ENCODE results near the gene SPECC1. TPM values are rescaled to one million over a fixed set of nuclear protein-coding genes. Genes with fewer than 3 reads are reported as not detected.
A peak's percentile ranks its signal among the peaks of the same experiment; 100 is the strongest.

SPECC1 gene
- polyA plus RNA-seq, 3 donors, result 36.0 to 58.4 (median 50.5) TPM

DNA sequence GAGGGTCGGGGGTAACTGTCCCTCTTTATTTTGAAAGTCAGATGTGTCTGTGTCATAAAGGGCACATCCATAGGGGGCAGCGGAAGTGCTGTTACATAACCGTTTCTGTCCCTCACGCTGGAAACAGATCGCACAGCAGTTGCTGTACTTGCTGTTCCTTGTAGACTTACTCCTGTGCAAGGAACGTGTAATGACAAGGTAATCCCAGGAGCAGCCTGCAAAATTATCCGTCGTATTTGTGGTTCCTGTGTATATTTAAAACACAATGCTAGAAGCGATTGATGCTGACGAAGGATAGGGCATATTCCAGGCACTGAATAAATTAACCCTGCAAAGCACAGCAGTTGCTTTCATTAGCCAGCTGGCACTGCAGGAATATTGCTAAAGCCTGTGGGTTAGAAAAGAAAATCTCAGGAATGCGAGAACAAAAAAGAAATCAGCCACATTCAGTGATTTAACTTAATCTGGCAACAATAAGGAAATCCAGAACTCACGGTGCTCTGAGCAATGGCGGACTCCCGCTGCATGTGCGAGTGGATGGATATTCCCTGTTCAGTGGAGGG is 76.2 kb downstream of the SPECC1 start:
- Histone ChIP-seq H3K4me3 (replicated peaks in 1 of 3; ENCODE audit: low read depth in 2 of 3, low read length in 3 of 3) (no peak overlapping the region), H3K4me2 (replicated peaks; ENCODE audit: extremely low read depth, low read length, poor library complexity, severe bottlenecking) (no peak overlapping the region), H3K36me3 (replicated peaks in 1 of 2; ENCODE audit: control insufficient read depth in 1 of 2, insufficient read depth in 2 of 2, low read length in 2 of 2) (peaks cover 17 to 68% of the 10 kb centered on the region in 2 donors), H4K20me1 (ENCODE audit: insufficient read depth, low read length) (peaks cover 100% of the 10 kb centered on the region), H3K79me2 (ENCODE audit: insufficient read depth, low read length) (peaks cover 100% of the 10 kb centered on the region), H3K27me3 (ENCODE audit: control insufficient read depth in 2 of 2, insufficient read depth in 2 of 2, low read length in 2 of 2) (no peaks in the 10 kb centered on the region), H3K4me1 (ENCODE audit: control insufficient read depth in 1 of 2, insufficient read depth in 2 of 2, low read length in 2 of 2) (peaks cover 0 to 15% of the 10 kb centered on the region in 2 donors), H2AFZ (ENCODE audit: insufficient read depth, low read depth, low read length, poor library complexity, severe bottlenecking) (no peak overlapping the region), H3K27ac (ENCODE audit: low read depth in 1 of 2, low read length in 2 of 2) (peak overlapping the region in 1 of 2 donors; percentile 61), H3K9ac (ENCODE audit: insufficient read depth, low read length, poor library complexity, severe bottlenecking) (no peak overlapping the region), H3K9me3 (replicated peaks in 1 of 2; ENCODE audit: control insufficient read depth in 1 of 2, insufficient read depth in 1 of 2, low read length in 2 of 2) (no peaks in the 10 kb centered on the region)
- H3K27ac Mint-ChIP-seq, result peak overlapping the region in 5 of 7 donors; percentile 28 to 81 (median 65)
- H3K27me3 Mint-ChIP-seq (ENCODE audit: low read depth in 3 of 3), result no peaks in the 10 kb centered on the region
- TF ChIP-seq, protein P1, sequence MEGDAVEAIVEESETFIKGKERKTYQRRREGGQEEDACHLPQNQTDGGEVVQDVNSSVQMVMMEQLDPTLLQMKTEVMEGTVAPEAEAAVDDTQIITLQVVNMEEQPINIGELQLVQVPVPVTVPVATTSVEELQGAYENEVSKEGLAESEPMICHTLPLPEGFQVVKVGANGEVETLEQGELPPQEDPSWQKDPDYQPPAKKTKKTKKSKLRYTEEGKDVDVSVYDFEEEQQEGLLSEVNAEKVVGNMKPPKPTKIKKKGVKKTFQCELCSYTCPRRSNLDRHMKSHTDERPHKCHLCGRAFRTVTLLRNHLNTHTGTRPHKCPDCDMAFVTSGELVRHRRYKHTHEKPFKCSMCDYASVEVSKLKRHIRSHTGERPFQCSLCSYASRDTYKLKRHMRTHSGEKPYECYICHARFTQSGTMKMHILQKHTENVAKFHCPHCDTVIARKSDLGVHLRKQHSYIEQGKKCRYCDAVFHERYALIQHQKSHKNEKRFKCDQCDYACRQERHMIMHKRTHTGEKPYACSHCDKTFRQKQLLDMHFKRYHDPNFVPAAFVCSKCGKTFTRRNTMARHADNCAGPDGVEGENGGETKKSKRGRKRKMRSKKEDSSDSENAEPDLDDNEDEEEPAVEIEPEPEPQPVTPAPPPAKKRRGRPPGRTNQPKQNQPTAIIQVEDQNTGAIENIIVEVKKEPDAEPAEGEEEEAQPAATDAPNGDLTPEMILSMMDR (IDR thresholded peaks at IDR 0.05), result no peak
- no peak overlapping the region for H3K4me3 Mint-ChIP-seq
- WGBS (ENCODE audit: insufficient coverage), result 72% methylated on average over 14 of the region's 15 CpGs
- peaks cover 26 to 60% of the 10 kb centered on the region in 2 donors for H3K36me3 Mint-ChIP-seq
- H3K9me3 Mint-ChIP-seq, result no peaks in the 10 kb centered on the region
- peaks cover 62% of the 10 kb centered on the region for H3K4me1 Mint-ChIP-seq
- DNase-seq, result no peak
- intact Hi-C loops (cut with micrococcal nuclease), result no loop called here

GRCh38 chr17:20086416-20087076 is 77.4 kb downstream of the SPECC1 start:
- H3K4me1 ChIP-seq (ENCODE audit: control insufficient read depth in 1 of 2, insufficient read depth in 2 of 2, low read length in 2 of 2), result peaks cover 0 to 15% of the 10 kb centered on the region in 2 donors
- H3K4me2 ChIP-seq (replicated peaks; ENCODE audit: extremely low read depth, low read length, poor library complexity, severe bottlenecking), result no peak overlapping the region
- Mint-ChIP-seq H3K4me3 (no peak overlapping the region), H3K36me3 (peaks cover 29 to 60% of the 10 kb centered on the region in 2 donors), H3K9me3 (no peaks in the 10 kb centered on the region), H3K27ac (peak overlapping the region in 6 of 7 donors; percentile 30 to 79 (median 64)), H3K4me1 (peaks cover 58% of the 10 kb centered on the region), H3K27me3 (ENCODE audit: low read depth in 3 of 3) (no peaks in the 10 kb centered on the region)
- H3K27ac ChIP-seq (ENCODE audit: low read depth in 1 of 2, low read length in 2 of 2), result peak overlapping the region in 1 of 2 donors; percentile 61
- DNase-seq, result no peak
- intact Hi-C loops (cut with micrococcal nuclease), result no loop called here
- H3K79me2 ChIP-seq (ENCODE audit: insufficient read depth, low read length), result peaks cover 100% of the 10 kb centered on the region
- no peaks in the 10 kb centered on the region for H3K27me3 ChIP-seq (ENCODE audit: control insufficient read depth in 2 of 2, insufficient read depth in 2 of 2, low read length in 2 of 2)
- H4K20me1 ChIP-seq (ENCODE audit: insufficient read depth, low read length), result peaks cover 100% of the 10 kb centered on the region
- WGBS (ENCODE audit: insufficient coverage), result 80% methylated on average over 1 of the region's 7 CpGs
- H2AFZ ChIP-seq (ENCODE audit: insufficient read depth, low read depth, low read length, poor library complexity, severe bottlenecking), result no peak overlapping the region
- TF ChIP-seq, protein P1 (IDR thresholded peaks at IDR 0.05), result no peak
- no peak overlapping the region for H3K4me3 ChIP-seq (replicated peaks in 1 of 3; ENCODE audit: low read depth in 2 of 3, low read length in 3 of 3)
- no peaks in the 10 kb centered on the region for H3K9me3 ChIP-seq (replicated peaks in 1 of 2; ENCODE audit: control insufficient read depth in 1 of 2, insufficient read depth in 1 of 2, low read length in 2 of 2)
- no peak overlapping the region for H3K9ac ChIP-seq (ENCODE audit: insufficient read depth, low read length, poor library complexity, severe bottlenecking)
- H3K36me3 ChIP-seq (replicated peaks in 1 of 2; ENCODE audit: control insufficient read depth in 1 of 2, insufficient read depth in 2 of 2, low read length in 2 of 2), result peaks cover 19 to 68% of the 10 kb centered on the region in 2 donors
